AG04449 (cell line): Measurements from ENCODE around the gene SP140L.
"Not testable (repeated sequence)": the region's sequence is repeated elsewhere in the genome, so short reads cannot be mapped to it uniquely, and the experiment has no call there.

Experiments
- CTCF ChIA-PET: fragments of 350-600 bp; formaldehyde crosslinking; extraction: SDS; loops from one replicate; lab custom pipeline; 2021; ENCODE audit warnings: antibody characterized with exemption; lab: Yijun Ruan, JAX
- POLR2A ChIA-PET: fragments of 400-600, 350-600 bp; formaldehyde crosslinking; extraction: SDS; loops from one replicate; lab custom pipeline; 2020; ENCODE audit warnings: antibody characterized with exemption, inconsistent platforms; lab: Yijun Ruan, JAX
- DNase-seq: peaks from one replicate; pipeline ENCODE4 v3.0.0-alpha.2; 2010; ENCODE audit warnings: low read depth, low spot score
- H3K4me3 ChIP-seq: 2 replicates; pipeline ENCODE4 v1.5.1; 2011; ENCODE audit warnings: low read depth, mild to moderate bottlenecking, control low read depth, low read length
- CTCF ChIP-seq: IDR thresholded peaks from one replicate; pipeline ENCODE4 v1.5.1; 2011; ENCODE audit warnings: mild to moderate bottlenecking, moderate library complexity, low read length, control low read depth, inconsistent platforms; ENCODE audit not compliant: insufficient read depth; ENCODE audit errors: missing control alignments

SP140L gene

GRCh38 chr2:230299618-230300017 lies 27.4 kb upstream of the SP140L start:
- TF ChIP-seq CTCF: no peak
- no peak for DNase-seq
- H3K4me3 ChIP-seq: no peak overlapping the region
- POLR2A ChIA-PET: no interaction called here
- CTCF ChIA-PET: no interaction called here

- no peak for DNase-seq
- POLR2A ChIA-PET: no interaction called here
- H3K4me3 ChIP-seq: no peak overlapping the region
- TF ChIP-seq CTCF: no peak
- CTCF ChIA-PET: no interaction called here
These were observed 21.3 kb upstream of the SP140L start for GRCh38 chr2:230305416-230306275.

GRCh38 chr2:230306474-230306873 lies 20.5 kb upstream of the SP140L start:
- CTCF ChIA-PET: no interaction called here
- H3K4me3 ChIP-seq: no peak overlapping the region
- DNase-seq: no peak
- no peak for TF ChIP-seq CTCF
- POLR2A ChIA-PET: no interaction called here

GRCh38 chr2:230307485-230307884 lies 19.5 kb upstream of the SP140L start:
- H3K4me3 ChIP-seq: no peak overlapping the region
- TF ChIP-seq CTCF: no peak
- ChIA-PET POLR2A (no interaction called here), CTCF (no interaction called here)
- no peak for DNase-seq

- H3K4me3 ChIP-seq: no peak overlapping the region
- POLR2A ChIA-PET: no interaction called here
- TF ChIP-seq CTCF: no peak
- DNase-seq: no peak
- CTCF ChIA-PET: no interaction called here
These were observed 18.5 kb upstream of the SP140L start for GRCh38 chr2:230308402-230309000.

GRCh38 chr2:230310792-230311191 lies 16.2 kb upstream of the SP140L start:
- CTCF ChIA-PET, DNase-seq, H3K4me3 ChIP-seq, POLR2A ChIA-PET: not testable (repeated sequence)

GRCh38 chr2:230311634-230312033 lies 15.4 kb upstream of the SP140L start:
- H3K4me3 ChIP-seq, DNase-seq, CTCF ChIA-PET, POLR2A ChIA-PET: not testable (repeated sequence)
